ENCODE measurements around the gene CTCF.

CTCF gene

GRCh38 chr16:67654403-67654911, 92.1 kb downstream of the CTCF start:
- no peak for DNase-seq

DNA sequence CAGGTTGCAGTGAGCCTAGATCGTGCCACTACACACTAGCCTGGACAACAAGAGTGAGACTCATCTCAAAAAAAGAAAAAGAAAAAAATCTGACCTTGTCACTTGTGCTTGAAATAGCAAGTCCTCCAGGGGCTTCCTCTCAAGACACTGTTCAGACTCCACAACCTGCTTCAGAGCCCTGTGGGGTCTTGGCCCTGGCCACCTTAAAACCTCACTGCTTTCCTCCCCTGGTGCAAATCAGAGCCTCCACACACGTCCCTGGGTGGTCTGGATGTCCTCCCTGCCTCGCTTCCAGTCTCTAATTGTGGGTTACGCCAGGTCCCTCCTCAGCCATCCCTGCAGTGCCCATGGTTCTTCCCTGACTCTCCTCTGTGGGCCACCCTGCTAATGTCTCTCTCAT, 93.0 kb downstream of the CTCF start:
- DNase-seq: no peak

- no peak for DNase-seq
These were observed 94.2 kb downstream of the CTCF start for GRCh38 chr16:67656344-67657016.

GRCh38 chr16:67657017-67657608, 94.8 kb downstream of the CTCF start:
- no peak for DNase-seq

- DNase-seq: no peak
These were observed 95.6 kb downstream of the CTCF start for GRCh38 chr16:67657751-67658518.

GRCh38 chr16:67658849-67659674, 96.7 kb downstream of the CTCF start:
- no peak for DNase-seq

GRCh38 chr16:67659675-67660563, 97.6 kb downstream of the CTCF start, which contains the start of gene ACD:
Gene ACD, minus strand, starts transcription at chr16:67660260. Its CDS starts 40 bp downstream, at chr16:67660220.
- peak; percentile 98 for DNase-seq

DNA sequence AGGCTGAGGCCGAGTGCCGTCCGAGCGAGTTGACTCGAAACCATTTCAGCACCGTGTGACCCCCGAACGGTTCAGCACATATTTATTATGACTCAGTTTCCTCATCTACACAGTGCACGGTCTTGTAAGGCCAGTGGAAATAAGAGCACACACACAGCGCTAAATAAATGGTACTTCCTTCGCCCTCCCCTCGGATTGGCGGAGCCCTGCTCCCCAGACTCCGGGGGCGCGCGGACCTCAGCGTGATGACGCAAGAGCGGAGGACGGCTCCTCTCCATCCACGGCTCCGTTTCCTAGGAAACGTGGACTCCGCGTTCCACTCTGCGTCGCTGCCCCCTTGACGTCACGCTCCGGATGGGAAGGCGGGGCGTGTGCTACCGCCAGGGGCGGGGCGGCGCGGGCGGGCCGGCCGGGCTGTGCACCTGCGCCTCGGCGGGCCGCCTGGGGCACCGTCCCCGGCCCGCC, 98.3 kb downstream of the CTCF start, which contains the start of gene PARD6A:
PARD6A (plus strand) TSS at position 397 of the 465 bp plus-strand sequence. CDS start 79 bp downstream, outside the sequence.
- peak; percentile 95 for DNase-seq

GRCh38 chr16:67661101-67661761, 98.9 kb downstream of the CTCF start:
- DNase-seq: peak; percentile 77

GRCh38 chr16:67661886-67662652, 99.7 kb downstream of the CTCF start:
- no peak for DNase-seq

DNA sequence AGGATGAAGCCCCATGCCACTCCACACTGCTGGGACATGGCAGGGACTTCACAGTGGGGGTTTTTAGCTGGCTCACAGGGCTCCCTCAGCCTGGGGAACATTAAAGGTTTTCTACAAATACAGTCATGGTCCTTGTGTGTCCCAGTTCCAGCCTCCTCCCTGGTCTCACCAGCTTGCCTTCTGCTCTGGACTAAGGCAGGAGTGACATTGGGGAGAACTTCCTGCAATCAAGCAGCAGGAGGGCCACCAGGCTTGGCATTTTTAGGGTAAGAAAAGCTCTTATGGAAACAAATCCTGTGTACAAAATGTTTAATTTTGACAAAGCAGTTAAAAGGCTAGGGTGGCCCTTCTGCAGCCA, 100.3 kb downstream of the CTCF start:
- no peak for DNase-seq

GRCh38 chr16:67663151-67663876, 101.0 kb downstream of the CTCF start:
- no peak for DNase-seq

GRCh38 chr16:67663877-67664222, 101.5 kb downstream of the CTCF start:
- no peak for DNase-seq

- no peak for DNase-seq
These were observed 101.9 kb downstream of the CTCF start for GRCh38 chr16:67664258-67664657.

DNA sequence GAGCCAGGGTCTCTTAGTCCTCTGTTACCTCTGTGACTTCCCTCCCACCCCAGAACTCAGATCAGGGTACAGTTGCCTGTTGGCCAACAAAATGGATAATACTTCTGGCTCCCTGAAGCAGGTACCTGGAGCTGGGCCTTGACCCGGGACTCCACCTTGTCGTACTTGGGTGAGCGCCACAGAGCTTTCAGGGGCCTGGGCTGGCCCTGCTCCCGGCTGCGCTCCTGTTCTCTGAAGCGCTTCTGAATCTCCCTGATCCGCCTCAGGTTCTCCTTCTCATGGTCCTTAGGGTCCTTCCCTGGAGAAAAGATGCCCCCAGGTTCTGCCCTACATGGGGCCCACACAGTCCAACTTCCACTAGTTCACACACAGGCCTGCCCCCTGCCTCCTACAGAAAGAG, 102.5 kb downstream of the CTCF start:
- no peak for DNase-seq

DNA sequence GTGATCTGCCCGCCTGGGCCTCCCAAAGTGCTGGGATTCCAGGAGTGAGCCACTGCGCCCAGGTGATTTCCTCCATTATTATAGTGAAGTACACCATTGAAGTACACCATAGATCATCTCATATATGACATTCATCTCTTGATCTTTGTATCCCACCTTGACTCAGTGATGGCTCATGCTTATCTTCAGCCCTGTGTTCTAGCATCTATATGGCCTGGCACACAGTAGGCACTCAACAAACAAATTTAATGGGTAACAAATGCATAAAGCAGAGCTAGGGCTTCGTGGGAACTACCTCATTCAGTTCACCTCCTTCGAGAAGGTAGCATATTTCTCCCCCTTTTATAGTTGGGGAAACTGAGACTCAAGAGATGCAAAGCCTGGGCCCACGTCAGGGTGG, 103.3 kb downstream of the CTCF start:
- no peak for DNase-seq

- DNase-seq: no peak
These were observed 103.8 kb downstream of the CTCF start for GRCh38 chr16:67666032-67666551.

- peak; percentile 87 for DNase-seq
These were observed 104.5 kb downstream of the CTCF start, which contains the start of the genes C16orf86 and ENKD1 for GRCh38 chr16:67666559-67667452. Gene C16orf86, plus strand, starts transcription at chr16:67666814. Its CDS starts 157 bp downstream, at chr16:67666971. Gene ENKD1, minus strand, starts transcription at chr16:67666750. Its CDS starts 308 bp downstream, at chr16:67666442.

Data from activated CD8-positive, alpha-beta memory T cell treated with anti-CD3 and anti-CD28 coated beads for 24 hours (primary cell).